Measurements from ENCODE around the gene DGUOK. TPM values are rescaled to one million over a fixed set of nuclear protein-coding genes. Genes with fewer than 3 reads are reported as not detected.

The DGUOK gene
- total and polyA plus RNA-seq, 2 experiments from 2014 or later: 68.4 to 287 TPM

DNA sequence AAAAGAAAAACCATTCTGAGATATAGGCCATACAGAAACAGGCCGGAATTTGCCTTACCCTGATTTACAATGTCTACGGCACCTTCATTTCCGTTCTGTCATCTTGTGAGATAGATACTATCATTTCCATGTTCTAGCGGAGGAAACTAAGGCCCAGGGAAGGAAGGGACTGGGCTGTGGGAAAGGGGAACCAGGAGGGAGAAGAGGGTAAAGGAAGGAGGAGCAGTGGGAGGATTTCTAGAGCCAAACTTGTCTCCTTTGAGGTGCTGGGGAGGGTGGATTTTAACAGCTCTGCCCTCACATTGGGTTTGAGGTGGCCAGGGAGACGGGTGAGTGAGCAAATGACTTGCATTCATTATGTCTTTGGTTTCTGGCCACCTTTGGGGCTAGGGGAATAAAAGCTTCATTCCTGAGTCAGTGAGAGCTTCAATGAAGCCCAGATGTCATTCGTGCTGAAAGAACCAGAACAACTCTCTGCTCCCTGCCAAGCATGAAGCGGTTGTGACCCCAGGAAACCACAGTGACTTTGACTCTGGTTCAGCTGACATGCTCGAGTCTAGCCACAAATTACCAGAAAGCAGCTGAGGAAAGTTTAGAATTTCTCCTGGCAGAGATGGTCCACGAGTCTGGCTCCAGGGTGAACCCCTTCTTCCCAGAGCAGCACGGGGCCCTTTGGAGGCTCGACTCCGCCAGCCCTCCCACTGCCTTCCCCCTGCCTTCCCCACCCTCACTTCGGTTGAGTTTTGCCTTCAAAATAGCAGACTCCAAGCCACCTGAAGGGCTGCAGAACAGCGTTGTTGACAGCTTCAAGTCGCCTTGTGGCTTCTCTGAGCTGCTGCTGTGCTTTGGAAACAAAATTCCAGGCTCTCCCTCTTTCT lies 30.1 kb upstream of the DGUOK start:
- Histone ChIP-seq H3K27ac (ENCODE audit: low read depth) (no peak overlapping the region), H2AFZ (peak overlapping the region; percentile 87), H3F3A (replicated peaks; ENCODE audit: low read depth) (no peaks in the 10 kb centered on the region), H3K27me3 (ENCODE audit: insufficient read depth) (no peaks in the 10 kb centered on the region), H3K36me3 (ENCODE audit: insufficient read depth) (no peaks in the 10 kb centered on the region), H3K4me2 (no peak overlapping the region), H3K9me2 (ENCODE audit: insufficient read depth) (no peaks in the 10 kb centered on the region), H3K79me2 (replicated peaks; ENCODE audit: insufficient read depth) (no peaks in the 10 kb centered on the region), H4K20me1 (replicated peaks; ENCODE audit: insufficient read depth) (no peaks in the 10 kb centered on the region), H3K4me3 (no peak overlapping the region), H3K4me1 (ENCODE audit: insufficient read depth) (no peaks in the 10 kb centered on the region)
- H3K27me3 Mint-ChIP-seq (ENCODE audit: insufficient read depth, low read depth, poor library complexity): peaks cover 7% of the 10 kb centered on the region
- H3K4me1 Mint-ChIP-seq: peaks cover 15% of the 10 kb centered on the region
- no peaks in the 10 kb centered on the region for H3K9me3 Mint-ChIP-seq
- H3K4me3 Mint-ChIP-seq: no peak overlapping the region
- no peaks in the 10 kb centered on the region for H3K36me3 Mint-ChIP-seq (ENCODE audit: low read depth)
- H3K27ac Mint-ChIP-seq: no peak overlapping the region
- TF ChIP-seq, protein P1, sequence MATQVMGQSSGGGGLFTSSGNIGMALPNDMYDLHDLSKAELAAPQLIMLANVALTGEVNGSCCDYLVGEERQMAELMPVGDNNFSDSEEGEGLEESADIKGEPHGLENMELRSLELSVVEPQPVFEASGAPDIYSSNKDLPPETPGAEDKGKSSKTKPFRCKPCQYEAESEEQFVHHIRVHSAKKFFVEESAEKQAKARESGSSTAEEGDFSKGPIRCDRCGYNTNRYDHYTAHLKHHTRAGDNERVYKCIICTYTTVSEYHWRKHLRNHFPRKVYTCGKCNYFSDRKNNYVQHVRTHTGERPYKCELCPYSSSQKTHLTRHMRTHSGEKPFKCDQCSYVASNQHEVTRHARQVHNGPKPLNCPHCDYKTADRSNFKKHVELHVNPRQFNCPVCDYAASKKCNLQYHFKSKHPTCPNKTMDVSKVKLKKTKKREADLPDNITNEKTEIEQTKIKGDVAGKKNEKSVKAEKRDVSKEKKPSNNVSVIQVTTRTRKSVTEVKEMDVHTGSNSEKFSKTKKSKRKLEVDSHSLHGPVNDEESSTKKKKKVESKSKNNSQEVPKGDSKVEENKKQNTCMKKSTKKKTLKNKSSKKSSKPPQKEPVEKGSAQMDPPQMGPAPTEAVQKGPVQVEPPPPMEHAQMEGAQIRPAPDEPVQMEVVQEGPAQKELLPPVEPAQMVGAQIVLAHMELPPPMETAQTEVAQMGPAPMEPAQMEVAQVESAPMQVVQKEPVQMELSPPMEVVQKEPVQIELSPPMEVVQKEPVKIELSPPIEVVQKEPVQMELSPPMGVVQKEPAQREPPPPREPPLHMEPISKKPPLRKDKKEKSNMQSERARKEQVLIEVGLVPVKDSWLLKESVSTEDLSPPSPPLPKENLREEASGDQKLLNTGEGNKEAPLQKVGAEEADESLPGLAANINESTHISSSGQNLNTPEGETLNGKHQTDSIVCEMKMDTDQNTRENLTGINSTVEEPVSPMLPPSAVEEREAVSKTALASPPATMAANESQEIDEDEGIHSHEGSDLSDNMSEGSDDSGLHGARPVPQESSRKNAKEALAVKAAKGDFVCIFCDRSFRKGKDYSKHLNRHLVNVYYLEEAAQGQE (IDR thresholded peaks at IDR 0.05; ENCODE audit: unreplicated experiment): no peak
- no peak for TF ChIP-seq JUNB (IDR thresholded peaks at IDR 0.05; ENCODE audit: unreplicated experiment)
- no peak for TF ChIP-seq POLR2AphosphoS5 (IDR thresholded peaks at IDR 0.05; ENCODE audit: low read depth)
- TF ChIP-seq, protein P2, sequence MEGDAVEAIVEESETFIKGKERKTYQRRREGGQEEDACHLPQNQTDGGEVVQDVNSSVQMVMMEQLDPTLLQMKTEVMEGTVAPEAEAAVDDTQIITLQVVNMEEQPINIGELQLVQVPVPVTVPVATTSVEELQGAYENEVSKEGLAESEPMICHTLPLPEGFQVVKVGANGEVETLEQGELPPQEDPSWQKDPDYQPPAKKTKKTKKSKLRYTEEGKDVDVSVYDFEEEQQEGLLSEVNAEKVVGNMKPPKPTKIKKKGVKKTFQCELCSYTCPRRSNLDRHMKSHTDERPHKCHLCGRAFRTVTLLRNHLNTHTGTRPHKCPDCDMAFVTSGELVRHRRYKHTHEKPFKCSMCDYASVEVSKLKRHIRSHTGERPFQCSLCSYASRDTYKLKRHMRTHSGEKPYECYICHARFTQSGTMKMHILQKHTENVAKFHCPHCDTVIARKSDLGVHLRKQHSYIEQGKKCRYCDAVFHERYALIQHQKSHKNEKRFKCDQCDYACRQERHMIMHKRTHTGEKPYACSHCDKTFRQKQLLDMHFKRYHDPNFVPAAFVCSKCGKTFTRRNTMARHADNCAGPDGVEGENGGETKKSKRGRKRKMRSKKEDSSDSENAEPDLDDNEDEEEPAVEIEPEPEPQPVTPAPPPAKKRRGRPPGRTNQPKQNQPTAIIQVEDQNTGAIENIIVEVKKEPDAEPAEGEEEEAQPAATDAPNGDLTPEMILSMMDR (conservative IDR thresholded peaks at IDR 0.05; ENCODE audit: low read depth in 2 of 2): no peak
- no peak; the same call in 1 of the 3 replicates for ATAC-seq
- DNase-seq (ENCODE audit: low spot score): peak; percentile 13

- peak overlapping the region; percentile 87 for H2AFZ ChIP-seq
- peaks cover 14% of the 10 kb centered on the region for H3K4me1 Mint-ChIP-seq
- peaks cover 7% of the 10 kb centered on the region for H3K27me3 Mint-ChIP-seq (ENCODE audit: insufficient read depth, low read depth, poor library complexity)
Measured at GRCh38 chr2:73897240-73897583, 29.5 kb upstream of the DGUOK start.

More at GRCh38 chr2:73897240-73897583, 29.5 kb upstream of the DGUOK start:
- TF ChIP-seq, protein P1 (IDR thresholded peaks at IDR 0.05; ENCODE audit: unreplicated experiment): no peak
- TF ChIP-seq ETS1 (IDR thresholded peaks at IDR 0.05) (no peak), POLR2AphosphoS5 (IDR thresholded peaks at IDR 0.05; ENCODE audit: low read depth) (no peak), CREB1 (CRISPR knock-in tag; IDR thresholded peaks at IDR 0.05; ENCODE audit: low read depth) (no peak), EZH2phosphoT487 (IDR thresholded peaks at IDR 0.05; ENCODE audit: unreplicated experiment) (no peak), ZNF331 (CRISPR knock-in tag; IDR thresholded peaks at IDR 0.05; ENCODE audit: low read depth) (no peak)
- H3K4me1 ChIP-seq (ENCODE audit: insufficient read depth): no peaks in the 10 kb centered on the region
- ATAC-seq (peak; percentile 34), DNase-seq (ENCODE audit: low spot score) (no peak)
- no peak overlapping the region for H3K27ac ChIP-seq (ENCODE audit: low read depth)
- Mint-ChIP-seq H3K9me3 (no peaks in the 10 kb centered on the region), H3K4me3 (no peak overlapping the region), H3K36me3 (ENCODE audit: low read depth) (no peaks in the 10 kb centered on the region), H3K27ac (no peak overlapping the region)
- H3K9me2 ChIP-seq (ENCODE audit: insufficient read depth): no peaks in the 10 kb centered on the region
- no peaks in the 10 kb centered on the region for H3K36me3 ChIP-seq (ENCODE audit: insufficient read depth)
- H4K20me1 ChIP-seq (replicated peaks; ENCODE audit: insufficient read depth): no peaks in the 10 kb centered on the region
- H3K4me2 ChIP-seq: no peak overlapping the region
- no peaks in the 10 kb centered on the region for H3F3A ChIP-seq (replicated peaks; ENCODE audit: low read depth)
- no peaks in the 10 kb centered on the region for H3K27me3 ChIP-seq (ENCODE audit: insufficient read depth)
- H3K4me3 ChIP-seq: no peak overlapping the region
- H3K79me2 ChIP-seq (replicated peaks; ENCODE audit: insufficient read depth): no peaks in the 10 kb centered on the region

All from GM23338 (cell line).